ENCODE measurements around the gene HDAC4. TPM values are rescaled to one million over a fixed set of nuclear protein-coding genes. Genes with fewer than 3 reads are reported as not detected.

Gene HDAC4
- total RNA-seq, 4 donors from 2014 or later = 21.6 to 72.7 (median 35.2) TPM

GRCh38 chr2:239130041-239130440 lies 270.8 kb downstream of the HDAC4 start:
- no peak for DNase-seq

GRCh38 chr2:239129147-239129920 lies 271.5 kb downstream of the HDAC4 start:
- H3K27me3 ChIP-seq = no peaks in the 10 kb centered on the region
- H3K4me3 ChIP-seq = no peak overlapping the region
- no peak for TF ChIP-seq POLR2A (IDR thresholded peaks at IDR 0.05)
- no peak for TF ChIP-seq CTCF (IDR thresholded peaks at IDR 0.05)
- no peaks in the 10 kb centered on the region for H3K9me3 ChIP-seq
- no peaks in the 10 kb centered on the region for H3K4me1 ChIP-seq
- intact Hi-C loops (cut with DNase I) = no loop called here
- H3K36me3 ChIP-seq = peaks cover 27 to 100% (median 29%) of the 10 kb centered on the region in 3 donors
- 95 to 100% methylated on average over 1 to 7 of the region's 8 CpGs for WGBS, 2 donors
- no peak for DNase-seq
- no peak overlapping the region for H3K27ac ChIP-seq

More at GRCh38 chr2:239130041-239130440, 270.8 kb downstream of the HDAC4 start:
- H3K4me3 ChIP-seq = no peak overlapping the region
- TF ChIP-seq POLR2A (IDR thresholded peaks at IDR 0.05) (no peak), CTCF (IDR thresholded peaks at IDR 0.05) (no peak)
- no peaks in the 10 kb centered on the region for H3K4me1 ChIP-seq
- no peaks in the 10 kb centered on the region for H3K27me3 ChIP-seq
- no peak overlapping the region for H3K27ac ChIP-seq
- H3K9me3 ChIP-seq = no peaks in the 10 kb centered on the region
- WGBS, 2 donors = 90% methylated on average over 5 to 6 of the region's 9 CpGs
- intact Hi-C loops (cut with DNase I) = no loop called here
- H3K36me3 ChIP-seq = peaks cover 25 to 100% (median 29%) of the 10 kb centered on the region in 3 donors

- no peaks in the 10 kb centered on the region for H3K9me3 ChIP-seq
- DNase-seq = no peak
- no peak overlapping the region for H3K4me3 ChIP-seq
- intact Hi-C loops (cut with DNase I) = no loop called here
- H3K36me3 ChIP-seq = peaks cover 21 to 100% (median 22%) of the 10 kb centered on the region in 3 donors
- no peaks in the 10 kb centered on the region for H3K27me3 ChIP-seq
- H3K27ac ChIP-seq = no peak overlapping the region
- TF ChIP-seq CTCF (IDR thresholded peaks at IDR 0.05) (no peak), POLR2A (IDR thresholded peaks at IDR 0.05) (no peak)
- WGBS, 2 donors = 86 to 95% methylated on average over 10 to 12 of the region's 13 CpGs
- H3K4me1 ChIP-seq = no peaks in the 10 kb centered on the region
These were observed 272.1 kb downstream of the HDAC4 start for GRCh38 chr2:239128706-239129105.

GRCh38 chr2:239127513-239127912 lies 273.3 kb downstream of the HDAC4 start:
- intact Hi-C loops (cut with DNase I) = no loop called here
- no peak overlapping the region for H3K4me3 ChIP-seq
- no peak overlapping the region for H3K27ac ChIP-seq
- no peak for DNase-seq
- WGBS, 2 donors = 87 to 88% methylated on average over 8 to 9 of the region's 9 CpGs
- H3K36me3 ChIP-seq = peaks cover 20 to 96% (median 22%) of the 10 kb centered on the region in 3 donors
- H3K4me1 ChIP-seq = peaks cover 0 to 4% (median 0%) of the 10 kb centered on the region in 3 donors
- TF ChIP-seq CTCF (IDR thresholded peaks at IDR 0.05) (no peak), POLR2A (IDR thresholded peaks at IDR 0.05) (no peak)
- no peaks in the 10 kb centered on the region for H3K9me3 ChIP-seq
- H3K27me3 ChIP-seq = no peaks in the 10 kb centered on the region
